H9 (cell line): ENCODE measurements around the gene HRH1. TPM values are rescaled to one million over a fixed set of nuclear protein-coding genes. Genes with fewer than 3 reads are reported as not detected.

ENCODE experiments used
- DNase-seq: peaks from one replicate; pipeline ENCODE4 v3.0.0-alpha.2; 2017
- H2AFZ ChIP-seq: one replicate; pipeline ENCODE4 v1.6.1; 2013; ENCODE audit warnings: mild to moderate bottlenecking, low read length, control low read depth, moderate library complexity
- H2AK5ac ChIP-seq: 2 replicates; pipeline ENCODE4 v1.6.1; 2013; ENCODE audit warnings: low read length, control low read depth, mixed read lengths; ENCODE audit not compliant: insufficient read length
- H2BK120ac ChIP-seq: one replicate; pipeline ENCODE4 v1.6.1; 2013; ENCODE audit warnings: low read depth, mild to moderate bottlenecking, low read length, control low read depth, inconsistent platforms; ENCODE audit not compliant: poor library complexity, severe bottlenecking
- H2BK12ac ChIP-seq: 2 replicates; pipeline ENCODE4 v1.6.1; 2013; ENCODE audit warnings: low read length, control low read depth, mixed read lengths, low read depth; ENCODE audit not compliant: insufficient read length
- H2BK15ac ChIP-seq: 2 replicates; pipeline ENCODE4 v1.6.1; 2013; ENCODE audit warnings: low read depth, low read length, control low read depth
- H2BK20ac ChIP-seq: one replicate; pipeline ENCODE4 v1.6.1; 2013; ENCODE audit warnings: low read depth, mild to moderate bottlenecking, low read length, control low read depth, inconsistent platforms; ENCODE audit not compliant: poor library complexity, severe bottlenecking
- H2BK5ac ChIP-seq: 2 replicates; pipeline ENCODE4 v1.6.1; 2013; ENCODE audit warnings: low read length, control low read depth, mixed read lengths; ENCODE audit not compliant: insufficient read length
- H3K14ac ChIP-seq: 2 replicates; pipeline ENCODE4 v1.6.1; 2013; ENCODE audit warnings: low read length, control low read depth; ENCODE audit not compliant: insufficient read depth
- H3K18ac ChIP-seq: 2 replicates; pipeline ENCODE4 v1.6.1; 2013; ENCODE audit warnings: low read depth, mild to moderate bottlenecking, mixed read lengths, low read length, control low read depth; ENCODE audit not compliant: insufficient read length
- H3K23ac ChIP-seq: 2 replicates; pipeline ENCODE4 v1.6.1; 2013; ENCODE audit warnings: low read length, control low read depth, mixed read lengths, low read depth; ENCODE audit not compliant: insufficient read length
- H3K23me2 ChIP-seq: 2 replicates; pipeline ENCODE4 v1.6.1; 2013; ENCODE audit warnings: low read depth, mild to moderate bottlenecking, mixed read lengths, low read length, control low read depth; ENCODE audit not compliant: insufficient read length, poor library complexity, severe bottlenecking
- H3K27ac ChIP-seq: 2 replicates; pipeline ENCODE4 v1.5.1; 2013; ENCODE audit warnings: low read length, control low read depth, mixed read lengths, low read depth; ENCODE audit not compliant: insufficient read length
- H3K27me3 ChIP-seq: 2 replicates; pipeline ENCODE4 v1.6.1; 2013; ENCODE audit warnings: low read length, control low read depth, inconsistent platforms; ENCODE audit not compliant: insufficient read depth
- H3K4ac ChIP-seq: 2 replicates; pipeline ENCODE4 v1.6.1; 2013; ENCODE audit warnings: low read depth, mild to moderate bottlenecking, control low read depth, inconsistent platforms, low read length, moderate library complexity
- H3K4me1 ChIP-seq: 2 replicates; pipeline ENCODE4 v1.6.1; 2013; ENCODE audit warnings: low read length, control low read depth, inconsistent platforms; ENCODE audit not compliant: insufficient read depth
- H3K4me2 ChIP-seq: 2 replicates; pipeline ENCODE4 v1.6.1; 2013; ENCODE audit warnings: low read length, control low read depth, mixed read lengths; ENCODE audit not compliant: insufficient read length, insufficient read depth
- H3K56ac ChIP-seq: 2 replicates; pipeline ENCODE4 v1.6.1; 2013; ENCODE audit warnings: low read depth, mild to moderate bottlenecking, mixed read lengths, low read length, control low read depth; ENCODE audit not compliant: insufficient read length
- H3K79me1 ChIP-seq: 2 replicates; pipeline ENCODE4 v1.6.1; 2013; ENCODE audit warnings: low read depth, mild to moderate bottlenecking, moderate library complexity, low read length, control low read depth, inconsistent platforms; ENCODE audit not compliant: insufficient read depth, poor library complexity, severe bottlenecking
- H3K79me2 ChIP-seq: 2 replicates; pipeline ENCODE4 v1.6.1; 2013; ENCODE audit warnings: low read length, control low read depth, inconsistent platforms; ENCODE audit not compliant: insufficient read depth
- H3K9ac ChIP-seq: 2 replicates; pipeline ENCODE4 v1.6.1; 2013; ENCODE audit warnings: low read length, control low read depth, mixed read lengths; ENCODE audit not compliant: insufficient read length; ENCODE audit errors: extremely low read depth
- H3K9me3 ChIP-seq: one replicate; pipeline ENCODE4 v1.6.1; 2013; ENCODE audit warnings: low read depth, low read length, inconsistent platforms; ENCODE audit not compliant: control insufficient read depth
- H3T11ph ChIP-seq: one replicate; pipeline ENCODE4 v1.6.1; 2013; ENCODE audit warnings: mild to moderate bottlenecking, low read length, control low read depth, inconsistent platforms
- H4K20me1 ChIP-seq: one replicate; pipeline ENCODE4 v1.6.1; 2013; ENCODE audit not compliant: control insufficient read depth, insufficient read length, insufficient read depth
- H4K5ac ChIP-seq: 2 replicates; pipeline ENCODE4 v1.6.1; 2013; ENCODE audit warnings: low read depth, mild to moderate bottlenecking, mixed read lengths, low read length, control low read depth; ENCODE audit not compliant: insufficient read length
- H4K8ac ChIP-seq: replicated peaks from 2 replicates; pipeline ENCODE4 v1.6.1; 2013; ENCODE audit warnings: low read length, control low read depth, mixed read lengths, low read depth; ENCODE audit not compliant: insufficient read length
- H4K91ac ChIP-seq: 2 replicates; pipeline ENCODE4 v1.6.1; 2013; ENCODE audit warnings: low read depth, mild to moderate bottlenecking, moderate library complexity, mixed read lengths, low read length, control low read depth; ENCODE audit not compliant: insufficient read length
- H3K27ac Mint-ChIP-seq, 3 experiments: 2 replicates in 2 of 3; 3 replicates in 1 of 3; pipeline ENCODE4 v1.8.0; 2020 to 2021; ENCODE audit warnings: mixed read lengths in 3 of 3, mild to moderate bottlenecking in 1 of 3, moderate library complexity in 1 of 3
- H3K27me3 Mint-ChIP-seq: 2 replicates; pipeline ENCODE4 v1.8.0; 2021; ENCODE audit warnings: low read depth, mild to moderate bottlenecking, moderate library complexity, mixed read lengths
- H3K36me3 Mint-ChIP-seq, 3 experiments: 2 replicates in 2 of 3; 3 replicates in 1 of 3; pipeline ENCODE4 v1.8.0; 2020 to 2021; ENCODE audit warnings: low read depth in 3 of 3, mixed read lengths in 3 of 3; ENCODE audit not compliant: insufficient read depth in 1 of 3
- H3K4me1 Mint-ChIP-seq, 2 experiments: 2 replicates each; pipeline ENCODE4 v1.8.0; 2020; ENCODE audit warnings: mixed read lengths in 2 of 2
- H3K4me3 Mint-ChIP-seq, 2 experiments: 2 replicates in 1 of 2; 3 replicates in 1 of 2; pipeline ENCODE4 v1.8.0; 2020 to 2021; ENCODE audit warnings: mild to moderate bottlenecking in 2 of 2, mixed read lengths in 2 of 2, moderate library complexity in 1 of 2
- H3K9me3 Mint-ChIP-seq, 2 experiments: 2 replicates in 1 of 2; 3 replicates in 1 of 2; pipeline ENCODE4 v1.8.0; 2020; ENCODE audit warnings: mild to moderate bottlenecking in 2 of 2, mixed read lengths in 2 of 2, moderate library complexity in 1 of 2
- CTCF ChIP-seq: fragments of 200-600 bp; sonication (generic); conservative IDR thresholded peaks from 3 replicates; pipeline ENCODE4 v1.8.0; 2021; ENCODE audit warnings: antibody characterized with exemption, mild to moderate bottlenecking
- WGBS: extraction: QIAGEN DNeasy Blood & Tissue Kit; methylation state at CpG from one replicate; pipeline ENCODE4 v1.1.7; 2013; ENCODE audit warnings: missing lambda C conversion rate, low lambda C conversion rate, mixed read lengths; ENCODE audit not compliant: insufficient read length; ENCODE audit errors: extremely low coverage; 5-methylcytosine and 5-hydroxymethylcytosine counted together
- total RNA-seq: library from RNA; stranded (reverse); gene quantifications from 2 replicates; pipeline ENCODE4 v1.2.1, GENCODE V29; 2021

Gene HRH1
- total RNA-seq, 1 experiment from 2014 or later = 0.74 TPM

- DNase-seq = no peak
- Mint-ChIP-seq H3K36me3 (no peaks in the 10 kb centered on the region), H3K27me3 (peaks cover 3% of the 10 kb centered on the region), H3K4me3 (no peak overlapping the region), H3K9me3 (no peaks in the 10 kb centered on the region), H3K4me1 (no peaks in the 10 kb centered on the region), H3K27ac (no peak overlapping the region)
- H2BK15ac ChIP-seq = no peak overlapping the region
- no peak overlapping the region for H3K4me2 ChIP-seq
- no peak overlapping the region for H3K4ac ChIP-seq
- no peak overlapping the region for H2BK120ac ChIP-seq
- H3K27me3 ChIP-seq = no peaks in the 10 kb centered on the region
- no peak overlapping the region for H3K23ac ChIP-seq
- no peak overlapping the region for H2BK20ac ChIP-seq
- H3K9ac ChIP-seq = no peak overlapping the region
- H3K79me1 ChIP-seq = no peaks in the 10 kb centered on the region
- no peaks in the 10 kb centered on the region for H3K9me3 ChIP-seq
- no peaks in the 10 kb centered on the region for H4K20me1 ChIP-seq
- WGBS = no CpG with 5 or more reads among the region's 10 CpGs
- H4K8ac ChIP-seq = no peak overlapping the region
- no peak overlapping the region for H3K56ac ChIP-seq
- H4K5ac ChIP-seq = no peak overlapping the region
- no peak overlapping the region for H2BK5ac ChIP-seq
- no peak for TF ChIP-seq CTCF
- H2AK5ac ChIP-seq = no peak overlapping the region
- H3T11ph ChIP-seq = no peak overlapping the region
- H3K14ac ChIP-seq = no peak overlapping the region
- H3K27ac ChIP-seq = no peak overlapping the region
- no peak overlapping the region for H2AFZ ChIP-seq
- H3K79me2 ChIP-seq = no peaks in the 10 kb centered on the region
- H3K18ac ChIP-seq = no peak overlapping the region
- H3K23me2 ChIP-seq = no peaks in the 10 kb centered on the region
- no peak overlapping the region for H2BK12ac ChIP-seq
- H3K4me1 ChIP-seq = no peaks in the 10 kb centered on the region
- no peak overlapping the region for H4K91ac ChIP-seq
Observed at GRCh38 chr3:11250902-11251806, 96.9 kb downstream of the HRH1 start.
